Measurements from ENCODE around the gene MVB12B.

The MVB12B gene

GRCh38 chr9:126363847-126364671 lies 37.4 kb downstream of the MVB12B start:
- DNase-seq (ENCODE audit: low read depth): no peak

DNA sequence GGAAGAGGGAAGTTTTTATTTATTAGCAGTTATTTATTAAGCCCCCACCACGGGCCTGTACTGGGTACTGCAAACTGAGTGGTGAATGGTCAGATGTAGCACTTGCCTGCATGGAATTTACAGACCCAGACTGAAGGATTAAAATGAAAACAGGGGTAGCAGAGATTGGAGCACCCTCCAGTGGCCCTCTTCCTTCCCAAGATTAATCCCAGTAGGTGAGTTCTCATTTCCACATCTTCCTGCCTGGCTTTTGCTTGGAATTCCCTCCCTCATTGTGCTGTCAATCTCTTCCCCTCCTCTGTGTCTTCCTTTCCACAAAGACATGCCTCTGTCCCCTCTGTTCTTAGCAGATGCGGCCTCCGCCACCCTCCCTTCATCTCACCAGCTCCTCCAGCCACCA lies 39.2 kb downstream of the MVB12B start:
- no peak for DNase-seq (ENCODE audit: low read depth)

DNA sequence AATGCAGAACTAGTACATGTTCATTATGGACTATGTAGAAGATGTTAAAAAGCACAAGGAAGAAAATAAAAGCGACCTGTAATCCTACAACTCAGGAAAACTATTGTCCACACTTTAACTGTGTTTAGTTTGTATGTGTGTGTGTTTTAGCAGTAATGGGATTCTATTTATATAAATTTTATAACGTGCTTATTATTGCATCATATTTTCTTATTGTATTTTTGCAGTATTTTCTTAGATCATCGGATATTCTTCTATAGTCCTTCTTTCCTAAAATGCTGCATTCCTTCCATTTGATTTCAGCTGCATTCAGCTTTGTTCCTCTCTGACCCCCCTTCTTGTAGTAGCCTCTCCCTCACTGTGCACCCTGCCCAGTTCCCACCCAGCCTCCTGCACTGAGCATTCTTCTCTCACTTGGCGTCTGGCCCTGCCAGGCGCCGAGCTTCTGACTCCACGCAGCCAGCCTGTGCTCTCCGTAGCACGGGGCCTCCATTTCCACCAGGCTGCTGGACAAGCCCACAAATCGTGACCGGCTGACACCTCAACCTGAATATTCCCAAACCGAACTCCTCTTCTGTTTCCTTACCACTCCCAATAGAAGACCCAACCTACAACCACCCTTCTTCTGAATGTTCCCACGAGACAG lies 39.9 kb downstream of the MVB12B start:
- no peak for DNase-seq (ENCODE audit: low read depth)

- no peak for DNase-seq (ENCODE audit: low read depth)
These were observed 40.5 kb downstream of the MVB12B start for GRCh38 chr9:126367139-126367538.

DNA sequence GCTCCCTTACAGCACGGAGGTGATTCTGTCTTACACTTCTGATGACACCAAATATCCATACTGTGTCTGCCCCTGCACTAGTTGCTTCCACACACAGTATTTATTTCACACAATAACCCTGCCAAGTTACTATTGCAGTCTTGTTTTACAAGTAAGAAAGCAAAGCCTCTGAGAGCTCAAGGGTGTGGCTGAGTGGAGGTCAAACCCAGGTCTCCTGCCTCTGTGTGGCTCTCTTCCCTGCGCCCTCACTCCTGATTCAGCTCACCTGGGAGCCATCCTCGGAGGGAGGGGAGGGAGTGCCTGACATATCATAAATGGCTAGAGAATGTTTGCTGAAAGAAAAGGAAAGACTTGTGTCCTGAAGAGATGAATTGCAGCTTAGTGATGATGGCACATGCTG lies 41.0 kb downstream of the MVB12B start:
- no peak for DNase-seq (ENCODE audit: low read depth)

GRCh38 chr9:126368020-126368419 lies 41.4 kb downstream of the MVB12B start:
- DNase-seq (ENCODE audit: low read depth): no peak

GRCh38 chr9:126371007-126371870 lies 44.6 kb downstream of the MVB12B start:
- DNase-seq (ENCODE audit: low read depth): no peak

- DNase-seq (ENCODE audit: low read depth): no peak
These were observed 46.1 kb downstream of the MVB12B start for GRCh38 chr9:126372716-126373115.

DNA sequence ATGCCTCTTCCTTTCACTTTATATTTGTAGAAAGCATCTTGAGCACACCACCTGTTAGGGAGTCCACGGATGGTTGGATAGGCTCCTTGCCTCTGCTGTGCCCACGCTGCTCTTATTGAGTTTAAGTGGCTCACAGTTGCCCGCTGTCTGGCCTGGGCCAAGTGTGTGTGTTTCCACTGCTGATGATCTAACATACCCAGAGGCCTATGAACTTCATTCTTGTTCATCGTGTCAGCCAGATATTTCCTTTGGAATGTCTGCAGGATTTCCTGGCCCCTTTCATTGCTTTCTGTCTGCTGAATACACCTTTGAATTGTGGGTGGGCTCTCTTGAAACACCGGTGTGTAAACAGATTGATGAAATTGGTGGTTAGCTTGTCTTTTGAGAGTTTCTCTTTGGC lies 46.6 kb downstream of the MVB12B start:
- no peak for DNase-seq (ENCODE audit: low read depth)

DNA sequence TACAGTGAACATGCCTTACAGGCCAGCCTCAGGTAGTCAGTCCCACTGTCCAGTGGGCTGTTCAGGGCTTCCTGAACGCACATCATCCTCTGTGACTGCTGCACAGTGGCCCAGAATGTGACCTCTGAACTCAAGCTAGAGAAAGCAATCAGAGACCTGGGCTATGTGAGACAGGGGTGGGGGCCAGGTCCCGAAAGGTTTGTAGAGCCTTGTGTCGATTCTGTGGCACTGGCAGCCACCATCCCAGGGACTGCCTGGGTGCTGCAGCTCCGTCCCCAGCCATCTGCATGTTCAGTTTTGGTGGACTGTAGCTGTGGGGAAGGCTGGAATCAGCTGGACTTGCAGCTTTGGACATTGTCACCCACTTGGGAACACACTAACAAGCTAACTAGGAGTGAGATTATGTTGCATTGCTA lies 47.7 kb downstream of the MVB12B start:
- no peak for DNase-seq (ENCODE audit: low read depth)

- DNase-seq (ENCODE audit: low read depth): no peak
These were observed 48.8 kb downstream of the MVB12B start for GRCh38 chr9:126375386-126375785.

- DNase-seq (ENCODE audit: low read depth): no peak
These were observed 49.9 kb downstream of the MVB12B start for GRCh38 chr9:126376311-126377175.

DNA sequence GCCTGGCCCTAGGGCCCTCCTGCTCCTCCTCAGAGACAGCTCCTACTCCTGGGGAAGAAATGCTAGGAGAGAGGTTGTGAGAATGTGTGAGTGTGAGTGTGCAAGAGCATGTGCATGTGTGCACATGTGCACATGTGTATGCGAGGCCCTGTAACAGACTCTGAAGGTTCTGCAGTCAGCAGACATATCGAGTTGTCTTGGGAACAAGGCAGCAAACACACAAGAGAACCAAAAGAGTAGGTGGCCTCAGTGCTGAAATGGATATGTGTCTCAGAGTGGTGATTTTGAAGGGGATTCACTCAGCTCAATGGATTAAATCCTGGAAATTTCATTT lies 50.5 kb downstream of the MVB12B start:
- no peak for DNase-seq (ENCODE audit: low read depth)

- no peak for DNase-seq (ENCODE audit: low read depth)
These were observed 50.9 kb downstream of the MVB12B start for GRCh38 chr9:126377536-126377935.

DNA sequence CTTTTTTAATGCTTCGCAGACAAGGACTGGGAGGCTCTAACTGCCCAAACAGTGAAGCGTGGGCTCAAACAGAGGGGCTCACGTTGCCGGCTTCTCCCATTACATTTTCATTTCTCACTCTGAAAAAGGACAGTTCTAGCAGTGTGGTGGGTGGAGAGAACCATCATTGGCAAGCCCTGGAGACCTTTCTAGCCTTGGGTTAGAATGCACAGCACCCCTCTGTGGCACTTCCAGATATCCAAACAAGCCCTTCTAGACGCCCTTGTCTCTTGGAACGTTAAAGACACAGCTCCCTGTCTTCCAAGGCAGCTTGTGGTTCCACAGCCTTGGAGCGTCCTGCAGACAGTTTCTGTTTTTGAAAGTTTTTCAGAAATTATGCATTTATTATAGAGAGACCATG lies 52.1 kb downstream of the MVB12B start:
- no peak for DNase-seq (ENCODE audit: low read depth)

DNA sequence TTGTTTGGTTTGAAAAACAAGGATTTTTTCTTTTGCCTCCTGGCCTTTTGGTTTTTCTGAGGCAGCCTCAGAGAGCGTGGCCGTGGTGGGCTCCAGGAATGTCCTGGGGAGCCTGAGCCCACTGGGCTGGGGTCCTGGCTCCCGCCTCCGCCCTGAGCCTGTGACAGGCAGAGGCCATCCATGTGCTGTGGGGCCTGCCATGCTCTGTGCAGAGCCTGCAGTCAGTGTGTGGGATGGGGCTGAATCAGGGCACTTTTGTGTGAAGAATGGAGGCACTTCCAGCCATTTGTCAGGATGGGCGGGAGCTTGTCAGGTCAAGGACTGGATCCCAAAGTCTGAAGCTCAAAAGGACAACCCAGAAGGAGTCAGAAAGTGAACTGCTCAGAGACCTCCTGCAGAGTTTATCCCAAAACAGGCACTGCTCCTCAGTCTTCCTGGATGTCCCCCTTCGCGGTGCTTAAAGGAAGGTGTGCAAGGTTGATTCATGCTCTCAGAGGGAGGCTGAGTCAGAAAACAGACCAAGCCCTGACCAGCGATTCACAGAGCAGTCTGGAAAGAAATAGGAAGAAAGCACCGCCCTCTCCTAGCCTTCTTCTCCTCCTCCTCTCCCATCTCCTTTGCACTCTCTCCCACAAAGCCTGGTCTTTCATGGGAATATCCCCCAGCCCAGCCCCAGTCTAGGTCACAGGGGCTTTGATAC lies 53.2 kb downstream of the MVB12B start:
- DNase-seq (ENCODE audit: low read depth): no peak

DNA sequence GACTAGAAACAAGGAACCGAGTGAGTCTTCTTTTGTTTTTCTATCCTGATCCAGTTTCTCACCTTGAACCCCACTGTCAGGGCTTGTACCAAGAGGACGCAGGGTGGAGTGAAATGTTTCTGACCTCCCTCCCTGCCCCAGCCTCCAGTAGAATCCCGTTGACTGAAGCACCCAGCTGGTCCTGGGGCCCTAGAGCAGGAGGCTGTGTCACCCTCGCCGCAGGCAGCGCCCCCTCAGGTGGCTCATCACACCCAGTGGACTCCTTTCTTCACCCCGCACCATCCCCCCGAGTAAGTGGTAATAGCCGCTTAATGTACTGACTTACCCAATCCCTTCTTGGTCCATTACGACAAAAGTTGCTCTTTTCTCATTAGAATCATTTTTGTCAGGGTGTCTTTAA lies 53.8 kb downstream of the MVB12B start:
- no peak for DNase-seq (ENCODE audit: low read depth)

DNA sequence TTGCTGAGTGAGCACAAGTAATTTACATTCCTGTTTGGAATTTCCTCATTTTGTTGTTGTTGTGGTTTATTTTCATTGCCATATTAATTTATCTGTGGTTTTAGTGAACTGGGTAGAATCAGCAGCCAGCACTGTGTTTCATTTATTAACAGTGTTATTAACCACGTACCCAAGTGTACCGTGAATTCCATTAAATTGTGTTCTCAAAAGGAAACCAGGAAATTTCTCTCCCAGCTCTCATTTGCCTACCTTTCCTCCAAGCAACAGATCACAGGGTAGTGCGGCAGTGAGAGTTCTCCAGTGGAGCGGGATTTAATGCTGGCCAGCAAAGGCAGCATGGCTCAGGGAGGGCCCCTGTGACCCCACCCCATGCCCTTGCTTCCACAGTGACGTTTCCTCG lies 54.6 kb downstream of the MVB12B start:
- no peak for DNase-seq (ENCODE audit: low read depth)

GRCh38 chr9:126383406-126384046 lies 56.9 kb downstream of the MVB12B start:
- no peak for DNase-seq (ENCODE audit: low read depth)

- no peak for DNase-seq (ENCODE audit: low read depth)
These were observed 58.3 kb downstream of the MVB12B start for GRCh38 chr9:126384926-126385325.

DNA sequence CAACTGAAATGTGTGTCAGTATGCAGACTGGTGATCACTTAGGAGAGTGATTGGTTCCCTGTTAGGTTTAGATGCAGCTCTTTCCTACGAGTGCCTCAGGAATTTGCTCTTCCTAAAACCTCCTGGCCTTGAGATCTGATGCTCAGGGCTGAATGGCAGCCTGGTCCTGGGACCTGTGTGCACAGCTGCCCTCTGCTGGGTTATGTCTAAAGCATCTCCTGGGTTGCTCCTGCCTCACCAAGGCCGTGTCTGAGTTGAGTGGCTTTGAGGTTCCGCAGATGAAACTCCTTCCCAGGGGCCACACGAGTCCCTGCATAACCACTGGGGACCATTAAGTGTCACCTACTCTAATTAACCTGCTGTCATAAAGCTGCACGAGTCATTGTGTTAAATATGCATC lies 59.5 kb downstream of the MVB12B start:
- no peak for DNase-seq (ENCODE audit: low read depth)
